ENCODE results near the gene HLA-DRA. TPM values are rescaled to one million over a fixed set of nuclear protein-coding genes. Genes with fewer than 3 reads are reported as not detected.

The HLA-DRA gene
- total RNA-seq, 3 donors from 2014 or later: 14.2 to 37.3 (median 18.4) TPM

GRCh38 chr6:32475392-32476206 lies 35.9 kb downstream of the HLA-DRA start:
- H3K27me3 Mint-ChIP-seq (ENCODE audit: low read depth): peaks cover 24% of the 10 kb centered on the region
- no peaks in the 10 kb centered on the region for H3K9me3 Mint-ChIP-seq
- H3K4me3 Mint-ChIP-seq: no peak overlapping the region
- DNase-seq: no peak
- H3K36me3 Mint-ChIP-seq (ENCODE audit: insufficient read depth): no peaks in the 10 kb centered on the region
- H3K4me1 Mint-ChIP-seq (ENCODE audit: low read depth): peaks cover 2% of the 10 kb centered on the region
- ATAC-seq: no peak

GRCh38 chr6:32483968-32484613 lies 44.4 kb downstream of the HLA-DRA start:
- no peaks in the 10 kb centered on the region for H3K4me1 Mint-ChIP-seq (ENCODE audit: low read depth)
- DNase-seq: no peak
- ATAC-seq: no peak
- H3K9me3 Mint-ChIP-seq: no peaks in the 10 kb centered on the region
- H3K27me3 Mint-ChIP-seq (ENCODE audit: low read depth): peaks cover 7% of the 10 kb centered on the region
- H3K36me3 Mint-ChIP-seq (ENCODE audit: insufficient read depth): no peaks in the 10 kb centered on the region
- no peak overlapping the region for H3K4me3 Mint-ChIP-seq

- no peaks in the 10 kb centered on the region for H3K4me1 Mint-ChIP-seq (ENCODE audit: low read depth)
- H3K27me3 Mint-ChIP-seq (ENCODE audit: low read depth): peaks cover 7% of the 10 kb centered on the region
- peak in 1 of 2 donors; percentile 23 for ATAC-seq
- H3K4me3 Mint-ChIP-seq: no peak overlapping the region
- H3K9me3 Mint-ChIP-seq: no peaks in the 10 kb centered on the region
- H3K36me3 Mint-ChIP-seq (ENCODE audit: insufficient read depth): no peaks in the 10 kb centered on the region
- no peak for DNase-seq
These were observed 44.9 kb downstream of the HLA-DRA start for GRCh38 chr6:32484614-32484998.

- Mint-ChIP-seq H3K4me3 (no peak overlapping the region), H3K36me3 (ENCODE audit: insufficient read depth) (no peaks in the 10 kb centered on the region), H3K27me3 (ENCODE audit: low read depth) (peaks cover 7% of the 10 kb centered on the region), H3K4me1 (ENCODE audit: low read depth) (no peaks in the 10 kb centered on the region), H3K9me3 (peaks cover 5% of the 10 kb centered on the region)
- DNase-seq (no peak), ATAC-seq (no peak)
These were observed 48.4 kb downstream of the HLA-DRA start for GRCh38 chr6:32488083-32488482.

- ATAC-seq (no peak), DNase-seq (no peak)
- no peaks in the 10 kb centered on the region for H3K4me1 Mint-ChIP-seq (ENCODE audit: low read depth)
- H3K4me3 Mint-ChIP-seq: no peak overlapping the region
- peaks cover 5% of the 10 kb centered on the region for H3K9me3 Mint-ChIP-seq
- H3K27me3 Mint-ChIP-seq (ENCODE audit: low read depth): peaks cover 5% of the 10 kb centered on the region
- H3K36me3 Mint-ChIP-seq (ENCODE audit: insufficient read depth): no peaks in the 10 kb centered on the region
These were observed 52.0 kb downstream of the HLA-DRA start for GRCh38 chr6:32491700-32492099.

GRCh38 chr6:32492351-32492750 lies 52.7 kb downstream of the HLA-DRA start:
- no peak for ATAC-seq
- no peaks in the 10 kb centered on the region for H3K36me3 Mint-ChIP-seq (ENCODE audit: insufficient read depth)
- peaks cover 5% of the 10 kb centered on the region for H3K27me3 Mint-ChIP-seq (ENCODE audit: low read depth)
- H3K4me3 Mint-ChIP-seq: no peak overlapping the region
- no peak for DNase-seq
- H3K4me1 Mint-ChIP-seq (ENCODE audit: low read depth): no peaks in the 10 kb centered on the region
- H3K9me3 Mint-ChIP-seq: peaks cover 5% of the 10 kb centered on the region

Other genes starting within 250 kb of the HLA-DRA start
- 10 to 100 TPM; 62.2 to 68.2 (median 64.0) TPM for gene PBX2, start 249.7 kb upstream of the HLA-DRA start, total RNA-seq
- 10 to 100 TPM; 37.1 to 47.6 (median 43.4) TPM for gene GPSM3, start 247.2 kb upstream of the HLA-DRA start, total RNA-seq
- under 1 TPM; 0.40 to 0.58 (median 0.43) TPM for gene NOTCH4, start 215.8 kb upstream of the HLA-DRA start, total RNA-seq
- gene TSBP1, start 68.0 kb upstream of the HLA-DRA start, total RNA-seq: not detected
- not detected for gene BTNL2, start 32.7 kb upstream of the HLA-DRA start, total RNA-seq
- 1 to 10 TPM; 1.1 to 6.0 (median 2.5) TPM for gene HLA-DRB5, start 90.4 kb downstream of the HLA-DRA start, total RNA-seq
- gene HLA-DRB1, start 150.0 kb downstream of the HLA-DRA start, total RNA-seq: 10 to 100 TPM in 2 of 3 donors, 1 to 10 TPM in 1; 6.4 to 15.0 (median 11.3) TPM
- 10 to 100 TPM in 1 of 3 donors, 1 to 10 TPM in 2; 6.6 to 13.1 (median 6.7) TPM for gene HLA-DQA1, start 197.5 kb downstream of the HLA-DRA start, total RNA-seq
- 10 to 100 TPM in 1 of 3 donors, 1 to 10 TPM in 2; 3.8 to 12.5 (median 6.2) TPM for gene HLA-DQB1, start 226.8 kb downstream of the HLA-DRA start, total RNA-seq

All from activated T-cell treated with anti-CD3 and anti-CD28 coated beads, Interleukin-2, amount 50 U/mL, for 4 hours (primary cell).